Activated T-cell treated with anti-CD3 and anti-CD28 coated beads, Interleukin-2, amount 50 U/mL, for 72 hours (primary cell): Measurements from ENCODE around the gene TNFAIP3. TPM values are rescaled to one million over a fixed set of nuclear protein-coding genes. Genes with fewer than 3 reads are reported as not detected.
A peak's percentile ranks its signal among the peaks of the same experiment; 100 is the strongest.

Experiments used
- ATAC-seq, 2 donors: fragments of 150-1000 bp; cut with Tn5 transposase; replicated peaks in 1 of 2; 2 replicates each; pipeline ENCODE4 v1.10.0; 2021; ENCODE audit warnings: moderate library complexity in 2 of 2, mild to moderate bottlenecking in 1 of 2
- DNase-seq, 2 donors: peaks; one replicate each; pipeline ENCODE4 v3.0.0; 2021 to 2022; ENCODE audit warnings: mixed read lengths in 1 of 2
- H3K27ac Mint-ChIP-seq: one replicate; pipeline ENCODE4 v1.8.0; 2022; ENCODE audit warnings: mild to moderate bottlenecking, moderate library complexity, mixed read lengths
- H3K27me3 Mint-ChIP-seq: one replicate; pipeline ENCODE4 v1.8.0; 2022; ENCODE audit warnings: low read depth, mixed read lengths
- H3K36me3 Mint-ChIP-seq, 2 donors: one replicate each; pipeline ENCODE4 v1.8.0; 2022; ENCODE audit warnings: mixed read lengths in 2 of 2, mild to moderate bottlenecking in 1 of 2; ENCODE audit not compliant: insufficient read depth in 2 of 2
- H3K4me1 Mint-ChIP-seq: one replicate; pipeline ENCODE4 v1.8.0; 2022; ENCODE audit warnings: low read depth, mixed read lengths
- H3K4me3 Mint-ChIP-seq, 2 donors: one replicate each; pipeline ENCODE4 v1.8.0; 2022; ENCODE audit warnings: mild to moderate bottlenecking in 2 of 2, mixed read lengths in 2 of 2, moderate library complexity in 2 of 2
- H3K9me3 Mint-ChIP-seq, 2 donors: one replicate each; pipeline ENCODE4 v1.8.0; 2022; ENCODE audit warnings: mixed read lengths in 2 of 2
- total RNA-seq, 2 donors: library from RNA; stranded (reverse); gene quantifications; one replicate each; pipeline ENCODE4 v1.2.3, GENCODE V29; 2022

Gene TNFAIP3
- total RNA-seq, 2 donors from 2014 or later, result 350 to 510 TPM

- Mint-ChIP-seq H3K4me1 (peaks cover 39% of the 10 kb centered on the region), H3K36me3 (peaks cover 7 to 22% of the 10 kb centered on the region in 2 donors), H3K4me3 (no peak overlapping the region), H3K27ac (peak overlapping the region; percentile 12), H3K9me3 (peaks cover 4 to 6% of the 10 kb centered on the region in 2 donors), H3K27me3 (no peaks in the 10 kb centered on the region)
- ATAC-seq (no peak), DNase-seq (no peak)
Observed at GRCh38 chr6:137860394-137861005, 6.6 kb upstream of the TNFAIP3 start.

DNA sequence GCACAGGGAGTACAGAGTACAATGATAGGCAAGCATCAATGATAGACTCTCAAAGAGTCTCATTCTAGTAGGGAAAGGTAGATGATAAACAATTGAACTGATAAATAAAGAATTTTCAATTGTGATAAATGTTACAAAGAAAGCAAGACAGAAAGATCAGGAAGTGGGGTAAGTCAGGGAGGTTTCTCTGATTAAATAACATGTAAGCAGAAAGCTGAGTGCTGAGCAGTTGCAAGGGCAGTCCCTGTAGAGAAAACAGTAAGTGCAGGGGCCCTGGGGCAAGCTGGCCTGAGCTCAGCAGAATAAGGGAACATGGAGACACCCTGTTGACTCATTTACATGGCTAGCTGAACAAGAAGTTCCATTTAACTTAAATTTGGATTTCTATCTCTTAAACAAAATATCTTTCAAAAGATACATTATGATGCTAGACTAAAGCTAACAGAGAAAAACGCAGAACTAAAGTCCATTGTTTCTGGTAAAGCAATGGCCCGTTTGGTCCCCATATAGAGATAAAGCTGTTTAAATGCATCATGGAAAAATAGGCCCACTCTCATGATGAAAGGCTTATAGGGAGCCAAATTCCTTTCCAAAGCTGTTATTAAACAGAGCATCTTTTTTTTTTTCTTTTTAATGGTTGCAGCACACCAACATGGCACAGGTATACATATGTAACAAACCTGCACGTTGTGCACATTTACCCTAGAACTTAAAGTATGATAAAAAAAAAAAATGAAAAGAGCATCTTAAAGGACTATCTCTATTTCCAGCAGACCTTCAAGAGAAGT lies 5.3 kb upstream of the TNFAIP3 start:
- DNase-seq (no peak), ATAC-seq (peak in 1 of 2 donors; percentile 34)
- H3K36me3 Mint-ChIP-seq, result peaks cover 5 to 16% of the 10 kb centered on the region in 2 donors
- no peaks in the 10 kb centered on the region for H3K9me3 Mint-ChIP-seq
- peaks cover 49% of the 10 kb centered on the region for H3K4me1 Mint-ChIP-seq
- H3K4me3 Mint-ChIP-seq, result peak overlapping the region; percentile 8 to 72
- H3K27me3 Mint-ChIP-seq, result no peaks in the 10 kb centered on the region
- H3K27ac Mint-ChIP-seq, result no peak overlapping the region

DNA sequence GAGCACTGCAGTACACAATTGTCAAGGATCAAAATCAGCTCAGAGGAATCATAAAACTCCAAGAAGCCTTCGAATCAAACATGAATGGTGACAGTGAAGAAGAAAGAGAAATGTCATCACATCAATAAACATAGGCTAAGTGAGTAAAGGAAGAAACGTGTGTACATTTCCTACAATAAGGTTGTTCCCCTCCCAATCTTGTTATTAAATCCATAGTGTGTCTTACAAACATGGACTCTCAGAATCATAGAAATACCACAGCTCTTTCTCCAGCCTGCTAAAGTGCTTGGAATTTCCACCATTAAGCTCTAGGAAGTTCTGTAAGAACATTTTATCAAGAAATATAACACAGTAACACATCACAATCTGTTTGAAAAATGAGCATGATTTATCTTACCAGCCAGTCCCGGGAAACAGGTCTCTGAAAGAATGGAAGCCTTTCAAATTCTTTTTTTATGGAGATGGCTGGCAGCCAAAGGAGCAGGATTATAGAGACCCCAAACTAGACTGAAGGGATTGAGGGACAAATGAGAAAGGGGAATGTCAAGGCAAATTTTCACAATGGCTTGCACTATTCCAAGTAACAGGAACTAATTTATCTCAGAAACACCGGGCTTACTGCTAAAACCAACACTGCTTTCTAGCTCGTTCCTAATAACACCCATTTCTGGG lies 4.5 kb upstream of the TNFAIP3 start:
- ATAC-seq (no peak), DNase-seq (no peak)
- Mint-ChIP-seq H3K27ac (no peak overlapping the region), H3K9me3 (no peaks in the 10 kb centered on the region), H3K4me1 (peaks cover 49% of the 10 kb centered on the region), H3K36me3 (peaks cover 5 to 13% of the 10 kb centered on the region in 2 donors), H3K4me3 (peak overlapping the region; percentile 8 to 51), H3K27me3 (no peaks in the 10 kb centered on the region)

DNA sequence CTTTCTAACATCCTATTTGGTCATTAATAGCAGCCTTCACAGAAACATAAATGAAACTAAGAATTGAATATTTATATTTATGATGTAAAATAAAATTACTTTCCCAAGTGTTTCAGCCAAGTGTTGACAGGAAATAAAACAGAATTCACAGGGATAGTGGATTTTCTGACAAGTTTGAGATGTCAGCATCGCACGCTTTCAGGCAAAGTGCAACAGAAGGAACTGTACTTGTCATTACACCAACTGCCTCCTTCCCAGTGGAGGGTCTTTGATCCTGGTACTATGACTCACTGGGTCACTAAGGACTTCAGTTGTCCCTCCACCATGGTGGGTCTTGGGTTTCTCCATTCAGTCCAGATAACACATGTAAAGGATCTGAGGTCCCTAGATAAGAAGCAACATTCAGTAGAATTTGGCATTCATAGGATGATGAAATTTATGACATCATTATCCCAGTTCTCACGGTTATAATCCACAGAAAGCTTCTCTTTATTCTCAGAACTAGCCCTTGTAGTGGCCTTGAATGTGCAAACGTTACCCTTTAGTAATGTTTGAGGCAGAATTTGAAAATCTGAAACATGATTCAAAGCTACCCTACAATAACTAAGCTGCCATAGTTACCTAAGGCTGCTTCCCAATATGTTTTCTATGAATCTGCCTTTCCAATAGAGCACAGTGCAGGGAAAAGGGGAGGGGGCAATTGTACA lies 3.8 kb upstream of the TNFAIP3 start:
- Mint-ChIP-seq H3K9me3 (no peaks in the 10 kb centered on the region), H3K4me3 (peak overlapping the region in 1 of 2 donors; percentile 32)
- DNase-seq, result no peak

DNA sequence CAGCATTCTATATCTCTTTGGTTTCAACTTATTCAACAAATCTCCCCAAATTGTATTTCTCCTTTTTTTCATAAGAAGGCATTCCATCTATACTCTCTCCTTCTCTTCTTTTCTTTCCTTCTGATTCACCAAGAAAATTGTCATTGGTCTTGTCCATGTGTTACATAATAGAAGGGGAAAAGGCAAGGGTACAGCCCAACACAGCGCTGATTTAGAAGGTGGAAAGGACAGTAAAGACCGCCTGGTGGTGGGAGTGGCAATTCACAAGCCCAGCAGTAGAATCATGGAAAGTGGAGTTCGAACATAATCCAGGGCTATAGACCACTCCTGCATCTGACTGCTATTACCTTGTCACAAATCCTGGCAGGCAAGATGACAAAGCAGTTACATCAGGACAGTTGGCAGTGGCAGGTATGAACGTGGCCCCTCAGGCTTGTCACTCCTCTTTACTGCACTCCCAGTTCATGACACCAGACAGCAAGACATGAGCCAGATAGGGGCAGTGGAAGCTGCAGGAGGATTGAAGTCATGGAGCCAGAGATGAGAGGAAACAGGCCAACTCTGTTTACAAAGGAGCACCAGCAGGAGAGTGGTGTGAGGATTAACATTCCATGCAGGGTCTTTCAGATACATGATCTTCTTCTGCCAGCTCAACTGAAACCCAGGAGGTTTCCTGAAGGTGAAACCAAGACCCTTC lies 2.1 kb upstream of the TNFAIP3 start:
- Mint-ChIP-seq H3K36me3 (peaks cover 21 to 30% of the 10 kb centered on the region in 2 donors), H3K27me3 (no peaks in the 10 kb centered on the region), H3K9me3 (no peaks in the 10 kb centered on the region), H3K27ac (no peak overlapping the region), H3K4me3 (peak overlapping the region; percentile 92 to 93), H3K4me1 (peaks cover 49% of the 10 kb centered on the region)
- ATAC-seq (no peak), DNase-seq (no peak)

More for the DNA sequence above, 3.8 kb upstream of the TNFAIP3 start:
- no peak for ATAC-seq
- Mint-ChIP-seq H3K36me3 (peaks cover 8 to 12% of the 10 kb centered on the region in 2 donors), H3K27ac (no peak overlapping the region), H3K27me3 (no peaks in the 10 kb centered on the region), H3K4me1 (peaks cover 49% of the 10 kb centered on the region)

- peak overlapping the region; percentile 88 for H3K27ac Mint-ChIP-seq
- H3K4me3 Mint-ChIP-seq, result peak overlapping the region; percentile 92 to 93
- H3K9me3 Mint-ChIP-seq, result no peaks in the 10 kb centered on the region
- peaks cover 33 to 41% of the 10 kb centered on the region in 2 donors for H3K36me3 Mint-ChIP-seq
- ATAC-seq (peak; percentile 28 to 36), DNase-seq (peak in 1 of 2 donors; percentile 38)
- no peaks in the 10 kb centered on the region for H3K27me3 Mint-ChIP-seq
- H3K4me1 Mint-ChIP-seq, result peaks cover 38% of the 10 kb centered on the region
Observed at GRCh38 chr6:137866200-137866913, 702 bp upstream of the TNFAIP3 start.

DNA sequence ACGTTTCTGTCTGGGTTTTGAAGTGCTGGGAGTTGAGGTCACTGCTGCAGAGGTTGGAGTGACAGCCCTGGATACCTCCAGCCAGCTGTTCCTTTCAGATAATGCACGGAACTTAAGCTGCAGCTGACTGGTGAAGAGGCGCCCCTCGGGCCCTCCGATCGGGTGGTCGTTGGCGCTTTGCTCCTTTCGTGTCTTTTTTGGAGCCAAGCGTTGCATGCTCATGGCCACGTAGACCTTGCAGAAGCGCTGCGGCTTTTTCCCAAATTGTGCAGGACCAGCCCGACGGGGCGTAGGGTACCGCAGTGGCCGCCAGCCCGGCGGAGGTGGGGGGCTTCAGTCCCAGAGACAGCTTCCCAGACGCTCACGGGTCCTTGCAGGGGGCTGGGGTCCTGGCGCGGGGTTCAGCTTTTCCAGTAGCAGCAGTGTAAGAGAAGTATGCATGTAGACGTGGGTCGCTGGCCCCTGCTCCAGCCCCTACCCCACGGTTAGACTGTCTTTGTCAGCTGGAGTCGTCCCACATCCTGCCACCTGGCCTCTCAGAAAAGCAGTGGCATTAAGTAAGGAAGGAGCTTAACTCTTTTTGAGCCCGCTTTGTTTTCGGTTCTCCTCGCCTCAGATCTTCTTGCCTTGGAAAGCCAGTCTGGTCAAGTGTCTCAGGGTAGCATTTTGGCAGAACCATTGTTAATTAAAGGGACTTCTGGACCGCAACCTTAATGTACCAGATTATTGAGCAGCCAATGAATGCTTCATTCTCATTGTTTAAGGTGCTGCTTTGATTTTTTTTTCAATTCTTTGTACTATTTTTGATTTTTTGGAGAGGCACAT lies 838 bp downstream of the TNFAIP3 start:
- H3K4me1 Mint-ChIP-seq, result peaks cover 23% of the 10 kb centered on the region
- peaks cover 45 to 54% of the 10 kb centered on the region in 2 donors for H3K36me3 Mint-ChIP-seq
- no peaks in the 10 kb centered on the region for H3K27me3 Mint-ChIP-seq
- ATAC-seq (peak; percentile 5 to 11), DNase-seq (peak in 1 of 2 donors; percentile 42)
- peak overlapping the region; percentile 98 for H3K27ac Mint-ChIP-seq
- no peaks in the 10 kb centered on the region for H3K9me3 Mint-ChIP-seq
- peak overlapping the region; percentile 93 to 99 for H3K4me3 Mint-ChIP-seq

GRCh38 chr6:137868721-137869548 lies 1.9 kb downstream of the TNFAIP3 start:
- no peak for DNase-seq
- Mint-ChIP-seq H3K9me3 (no peaks in the 10 kb centered on the region), H3K4me1 (peaks cover 29% of the 10 kb centered on the region), H3K36me3 (peaks cover 52 to 64% of the 10 kb centered on the region in 2 donors), H3K27me3 (no peaks in the 10 kb centered on the region), H3K4me3 (peak overlapping the region; percentile 93 to 99), H3K27ac (peak overlapping the region; percentile 98)
- ATAC-seq, result no peak

DNA sequence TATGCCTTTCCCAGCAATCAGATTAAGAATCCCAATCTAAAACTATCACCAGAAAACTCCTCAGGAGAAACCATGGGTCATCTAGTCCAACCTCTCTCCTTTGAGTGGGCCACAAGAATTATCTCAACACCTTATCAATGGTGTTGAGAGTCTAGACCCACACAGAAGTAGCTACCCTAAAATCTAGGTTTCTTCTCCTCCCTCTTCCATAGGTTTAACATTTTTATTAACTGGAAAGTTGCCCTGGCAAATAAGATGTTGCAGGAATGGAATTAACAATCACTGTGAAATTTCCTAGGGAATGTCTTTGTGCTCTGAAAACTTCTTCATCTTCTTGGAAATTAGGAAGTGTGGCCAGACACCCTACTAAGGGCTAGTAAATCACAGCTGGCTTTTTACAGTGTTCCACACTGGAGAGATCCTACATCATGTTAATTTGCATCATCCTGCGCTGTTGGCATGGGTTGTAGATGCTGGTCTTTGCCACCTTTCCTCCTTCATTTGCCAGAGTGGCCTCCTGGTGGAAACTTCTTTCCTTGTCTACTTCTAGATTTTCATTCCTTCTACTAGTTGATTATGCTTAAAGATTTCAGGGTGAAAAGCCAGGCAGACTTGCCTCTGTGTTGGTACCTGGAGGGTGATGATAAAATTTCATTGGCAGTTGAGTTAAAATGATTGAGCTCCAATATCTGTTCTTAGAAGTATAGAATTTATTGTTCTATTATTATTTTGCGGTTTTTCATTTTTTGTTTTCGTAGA lies 2.7 kb downstream of the TNFAIP3 start:
- H3K27me3 Mint-ChIP-seq, result no peaks in the 10 kb centered on the region
- peak overlapping the region; percentile 98 for H3K27ac Mint-ChIP-seq
- no peak for DNase-seq
- peaks cover 55 to 66% of the 10 kb centered on the region in 2 donors for H3K36me3 Mint-ChIP-seq
- H3K4me1 Mint-ChIP-seq, result peaks cover 30% of the 10 kb centered on the region
- no peaks in the 10 kb centered on the region for H3K9me3 Mint-ChIP-seq
- ATAC-seq, result no peak
- H3K4me3 Mint-ChIP-seq, result peak overlapping the region; percentile 93 to 99

- H3K27ac Mint-ChIP-seq, result peak overlapping the region; percentile 98
- H3K36me3 Mint-ChIP-seq, result peaks cover 59 to 70% of the 10 kb centered on the region in 2 donors
- H3K9me3 Mint-ChIP-seq, result no peaks in the 10 kb centered on the region
- DNase-seq, result no peak
- no peaks in the 10 kb centered on the region for H3K27me3 Mint-ChIP-seq
- peak overlapping the region; percentile 93 to 99 for H3K4me3 Mint-ChIP-seq
- ATAC-seq, result no peak
- peaks cover 30% of the 10 kb centered on the region for H3K4me1 Mint-ChIP-seq
Observed at GRCh38 chr6:137870308-137870644, 3.2 kb downstream of the TNFAIP3 start.
